Endothelial cell of umbilical vein (primary cell): ENCODE data around the gene KIF6.

Experiments
- EZH2 ChIP-seq: IDR thresholded peaks from 2 replicates; pipeline ENCODE4 v1.6.1; 2012; ENCODE audit warnings: borderline replicate concordance, low read depth, mild to moderate bottlenecking, moderate library complexity, low read length, inconsistent platforms; ENCODE audit not compliant: severe bottlenecking
- POLR2A ChIP-seq: IDR thresholded peaks from 2 replicates; pipeline ENCODE4 v1.6.1; 2012; ENCODE audit warnings: low read depth, mild to moderate bottlenecking, control low read depth, low read length
- POLR2AphosphoS5 ChIP-seq: IDR thresholded peaks from 2 replicates; pipeline ENCODE4 v1.6.1; 2012; ENCODE audit warnings: low read depth, mild to moderate bottlenecking, control low read depth, low read length, moderate library complexity; ENCODE audit not compliant: insufficient read depth
- TF ChIP-seq, protein P1 (sequence below), 2 donors: IDR thresholded peaks; 1 replicate in 1 of 2; 2 replicates in 1 of 2; pipeline ENCODE4 v1.5.1; 2011; ENCODE audit warnings: low read length in 2 of 2, mild to moderate bottlenecking in 2 of 2, moderate library complexity in 2 of 2, control low read depth in 1 of 2, inconsistent platforms in 1 of 2, low read depth in 1 of 2; ENCODE audit not compliant: insufficient read depth in 1 of 2; ENCODE audit errors: extremely low read depth in 1 of 2

DNA sequence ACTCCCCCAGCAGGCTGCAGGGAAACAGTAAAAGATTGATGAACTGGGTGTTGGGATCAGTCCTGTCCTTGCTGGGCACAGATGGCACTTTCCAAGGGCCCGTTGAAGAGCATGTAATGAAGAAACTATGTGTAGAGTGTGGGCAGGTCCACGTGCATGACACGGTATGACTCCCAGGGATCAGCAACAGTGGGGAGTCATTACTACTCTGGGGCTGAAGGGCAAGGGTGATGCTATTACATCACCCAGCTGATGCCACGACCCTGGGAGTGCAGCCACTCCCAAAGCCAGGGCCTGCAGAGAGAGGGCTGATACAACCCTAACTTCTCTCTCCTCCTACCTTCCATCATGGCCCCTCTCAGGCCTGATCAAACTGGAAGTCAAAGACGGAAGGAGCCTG lies 431.1 kb downstream of the KIF6 start:
- TF ChIP-seq POLR2AphosphoS5 (no peak), EZH2 (no peak), POLR2A (no peak)
- TF ChIP-seq, protein P1, sequence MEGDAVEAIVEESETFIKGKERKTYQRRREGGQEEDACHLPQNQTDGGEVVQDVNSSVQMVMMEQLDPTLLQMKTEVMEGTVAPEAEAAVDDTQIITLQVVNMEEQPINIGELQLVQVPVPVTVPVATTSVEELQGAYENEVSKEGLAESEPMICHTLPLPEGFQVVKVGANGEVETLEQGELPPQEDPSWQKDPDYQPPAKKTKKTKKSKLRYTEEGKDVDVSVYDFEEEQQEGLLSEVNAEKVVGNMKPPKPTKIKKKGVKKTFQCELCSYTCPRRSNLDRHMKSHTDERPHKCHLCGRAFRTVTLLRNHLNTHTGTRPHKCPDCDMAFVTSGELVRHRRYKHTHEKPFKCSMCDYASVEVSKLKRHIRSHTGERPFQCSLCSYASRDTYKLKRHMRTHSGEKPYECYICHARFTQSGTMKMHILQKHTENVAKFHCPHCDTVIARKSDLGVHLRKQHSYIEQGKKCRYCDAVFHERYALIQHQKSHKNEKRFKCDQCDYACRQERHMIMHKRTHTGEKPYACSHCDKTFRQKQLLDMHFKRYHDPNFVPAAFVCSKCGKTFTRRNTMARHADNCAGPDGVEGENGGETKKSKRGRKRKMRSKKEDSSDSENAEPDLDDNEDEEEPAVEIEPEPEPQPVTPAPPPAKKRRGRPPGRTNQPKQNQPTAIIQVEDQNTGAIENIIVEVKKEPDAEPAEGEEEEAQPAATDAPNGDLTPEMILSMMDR (IDR thresholded peaks at IDR 0.05; ENCODE audit: extremely low read depth in 1 of 2, insufficient read depth in 1 of 2, low read depth in 1 of 2, low read length in 2 of 2) = no peak
